ENCODE measurements around the gene MPO. TPM values are rescaled to one million over a fixed set of nuclear protein-coding genes. Genes with fewer than 3 reads are reported as not detected.

MPO gene
- total RNA-seq, 1 experiment from 2014 or later: not detected

DNA sequence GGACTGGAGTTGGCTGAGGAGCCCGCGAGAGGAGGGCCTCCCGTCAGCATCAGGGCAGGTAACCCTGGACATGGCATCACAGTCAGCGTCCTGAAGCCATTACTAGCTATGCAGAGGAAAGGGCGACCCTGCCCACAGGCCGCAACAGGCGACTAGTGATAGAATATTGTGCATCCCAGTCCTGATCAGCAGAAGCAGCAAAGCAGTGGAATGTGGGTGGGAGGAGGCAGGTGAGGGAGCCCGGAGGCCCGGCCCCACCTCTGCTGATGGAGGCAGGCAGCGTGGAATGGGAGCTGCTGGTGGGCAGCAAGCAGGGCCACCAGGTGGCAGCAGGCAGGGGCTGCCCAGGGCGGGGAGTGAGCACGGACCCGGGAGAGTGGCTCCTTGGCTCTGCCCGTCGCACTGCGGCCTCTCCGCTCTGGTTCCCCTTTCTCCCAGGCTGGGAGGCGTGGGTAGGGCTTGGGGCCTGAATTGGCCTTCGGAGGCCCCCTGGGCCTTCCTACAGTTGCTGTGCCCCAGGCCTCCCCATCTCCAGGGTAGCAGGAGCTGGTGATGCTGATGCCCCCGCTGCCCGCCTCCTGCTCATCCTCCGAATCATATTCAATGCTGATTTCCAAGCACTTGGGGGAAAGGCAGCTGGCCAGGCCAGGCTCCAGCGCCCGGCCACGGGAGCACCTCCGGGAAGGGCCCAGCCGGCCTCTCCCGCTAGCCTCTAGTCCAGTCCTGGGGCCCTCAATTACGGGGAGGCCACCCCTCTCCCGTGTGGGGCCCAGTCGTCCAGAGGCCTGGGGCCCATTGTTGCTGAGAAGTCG lies 27.6 kb upstream of the MPO start:
- TF ChIP-seq SMAD4 (CRISPR knock-in tag; IDR thresholded peaks at IDR 0.05): no peak
- no peak for TF ChIP-seq GABPB1 (CRISPR knock-in tag; IDR thresholded peaks at IDR 0.05)
- TF ChIP-seq FOXK1 (CRISPR knock-in tag; IDR thresholded peaks at IDR 0.05): no peak
- TF ChIP-seq, protein P1, sequence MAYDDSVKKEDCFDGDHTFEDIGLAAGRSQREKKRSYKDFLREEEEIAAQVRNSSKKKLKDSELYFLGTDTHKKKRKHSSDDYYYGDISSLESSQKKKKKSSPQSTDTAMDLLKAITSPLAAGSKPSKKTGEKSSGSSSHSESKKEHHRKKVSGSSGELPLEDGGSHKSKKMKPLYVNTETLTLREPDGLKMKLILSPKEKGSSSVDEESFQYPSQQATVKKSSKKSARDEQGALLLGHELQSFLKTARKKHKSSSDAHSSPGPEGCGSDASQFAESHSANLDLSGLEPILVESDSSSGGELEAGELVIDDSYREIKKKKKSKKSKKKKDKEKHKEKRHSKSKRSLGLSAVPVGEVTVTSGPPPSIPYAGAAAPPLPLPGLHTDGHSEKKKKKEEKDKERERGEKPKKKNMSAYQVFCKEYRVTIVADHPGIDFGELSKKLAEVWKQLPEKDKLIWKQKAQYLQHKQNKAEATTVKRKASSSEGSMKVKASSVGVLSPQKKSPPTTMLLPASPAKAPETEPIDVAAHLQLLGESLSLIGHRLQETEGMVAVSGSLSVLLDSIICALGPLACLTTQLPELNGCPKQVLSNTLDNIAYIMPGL (CRISPR knock-in tag; IDR thresholded peaks at IDR 0.05): no peak
- TF ChIP-seq ATF1 (CRISPR knock-in tag; IDR thresholded peaks at IDR 0.05): no peak
- no peak for TF ChIP-seq MYBL2 (CRISPR knock-in tag; IDR thresholded peaks at IDR 0.05)
- Mint-ChIP-seq H3K36me3 (no peaks in the 10 kb centered on the region), H3K27ac (no peak overlapping the region), H3K4me3 (no peak overlapping the region), H3K4me1 (peaks cover 13% of the 10 kb centered on the region), H3K27me3 (ENCODE audit: low read depth) (no peaks in the 10 kb centered on the region; the same call in 1 of the 2 replicates), H3K9me3 (no peaks in the 10 kb centered on the region)
- CTCF ChIA-PET: interaction anchor here (0.6 to 7.1 kb wide), 31 partner anchors 9 to 521 kb away, joined by 3 to 97 read pairs (median 5); partner anchors contain the start of genes HSF5, MKS1, RNF43 and SUPT4H1
- POLR2A ChIA-PET: interaction anchor here (0.7 to 0.9 kb wide), 4 partner anchors 23 to 169 kb away, joined by 3 read pairs; partner anchors contain the start of gene RNF43
- peak; percentile 86 for ATAC-seq
- DNase-seq (ENCODE audit: low spot score): peak; percentile 75

DNA sequence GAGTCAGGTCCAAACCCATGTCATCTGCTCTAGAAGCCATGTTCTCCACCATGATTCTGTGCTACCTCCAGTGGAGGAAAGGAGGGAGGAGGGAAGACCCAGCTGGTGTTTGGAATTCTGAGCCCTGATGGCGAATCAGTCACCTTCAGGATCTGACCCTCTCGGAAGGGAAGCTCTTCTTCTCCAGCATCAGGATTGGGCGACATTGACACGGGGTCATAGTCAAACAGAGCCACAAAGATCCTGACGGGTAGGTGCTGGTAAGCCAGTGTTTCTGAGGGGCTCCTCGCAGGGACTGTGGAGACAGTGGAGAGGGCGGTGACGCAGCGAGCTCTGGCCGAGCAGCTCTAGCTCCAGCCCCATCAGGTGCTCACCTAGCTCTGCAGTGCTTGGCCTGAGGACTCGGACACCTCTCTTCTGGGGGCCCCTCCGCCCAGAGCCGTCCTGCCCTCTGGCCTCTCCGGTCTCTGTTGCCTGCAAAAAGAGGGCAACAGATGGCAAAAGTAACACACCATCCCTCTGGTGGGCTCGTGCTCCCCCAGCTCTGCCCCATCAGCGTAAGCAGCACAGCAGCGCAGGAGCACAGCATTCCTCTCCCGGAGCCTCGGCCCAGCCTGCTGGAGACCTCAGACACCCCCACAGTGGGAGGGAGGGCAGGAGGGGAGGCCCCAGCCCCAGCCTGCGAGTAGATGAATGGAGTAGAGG lies 26.9 kb upstream of the MPO start:
- POLR2A ChIA-PET: interaction anchor here (0.7 to 0.9 kb wide), 3 partner anchors 24 to 110 kb away, joined by 3 read pairs; partner anchors contain the start of gene RNF43
- H3K9me3 Mint-ChIP-seq: no peaks in the 10 kb centered on the region
- ATAC-seq: no peak
- H3K27me3 Mint-ChIP-seq (ENCODE audit: low read depth): no peaks in the 10 kb centered on the region; the same call in 1 of the 2 replicates
- H3K36me3 Mint-ChIP-seq: no peaks in the 10 kb centered on the region
- peaks cover 14% of the 10 kb centered on the region for H3K4me1 Mint-ChIP-seq
- DNase-seq (ENCODE audit: low spot score): no peak
- CTCF ChIA-PET: interaction anchor here (0.7 to 7.1 kb wide), 28 partner anchors 9 to 180 kb away, joined by 3 to 97 read pairs (median 6); partner anchors contain the start of genes HSF5, MKS1, RNF43 and SUPT4H1
- no peak overlapping the region for H3K27ac Mint-ChIP-seq
- TF ChIP-seq SMAD3 (CRISPR knock-in tag; IDR thresholded peaks at IDR 0.05; ENCODE audit: borderline replicate concordance) (0 out of 2 replicates have a peak, but pooled peaks have one; percentile 8), ZNF416 (CRISPR knock-in tag; IDR thresholded peaks at IDR 0.05) (no peak)
- H3K4me3 Mint-ChIP-seq: no peak overlapping the region

DNA sequence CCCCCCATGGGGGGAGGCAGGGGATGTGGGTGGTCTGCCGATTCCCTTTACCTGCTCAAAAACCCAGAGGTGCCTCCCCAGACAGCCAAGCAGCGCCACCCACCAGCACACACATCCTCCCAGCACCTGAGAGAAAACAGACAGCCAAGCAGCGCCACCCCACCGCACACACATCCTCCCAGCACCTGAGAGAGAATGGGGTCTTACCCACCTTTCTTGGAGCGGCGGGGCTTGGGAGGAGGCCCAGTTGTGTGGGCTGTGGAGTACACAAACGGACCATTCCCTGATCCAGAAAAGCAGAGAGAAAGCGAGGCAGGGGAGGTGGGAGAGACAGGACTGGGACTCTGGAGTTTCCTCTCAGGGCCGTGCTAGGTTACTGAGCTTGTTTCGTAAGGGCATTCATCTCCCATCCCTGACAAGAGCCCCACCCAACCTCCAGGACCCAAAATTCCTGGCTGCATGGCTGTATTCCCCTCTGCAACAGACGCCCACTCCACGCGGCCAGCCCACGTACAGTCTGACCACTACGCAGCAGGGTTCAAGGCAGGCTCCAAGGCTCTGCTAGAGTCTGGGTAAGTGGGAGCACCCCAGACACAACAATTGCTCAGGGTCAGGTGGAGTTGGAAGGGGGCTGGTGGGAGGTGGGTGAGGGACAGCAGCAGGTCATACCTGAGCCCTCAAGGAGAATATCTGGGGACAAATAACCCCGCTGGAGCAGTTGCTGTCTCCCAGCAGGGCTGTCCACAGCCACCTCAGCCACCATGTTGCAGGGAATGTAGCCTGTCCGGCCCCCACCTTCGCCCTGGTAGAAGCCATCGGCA lies 25.6 kb upstream of the MPO start:
- Mint-ChIP-seq H3K27me3 (ENCODE audit: low read depth) (no peaks in the 10 kb centered on the region; the same call in 1 of the 2 replicates), H3K36me3 (no peaks in the 10 kb centered on the region), H3K4me3 (no peak overlapping the region), H3K9me3 (no peaks in the 10 kb centered on the region), H3K27ac (no peak overlapping the region), H3K4me1 (peaks cover 11% of the 10 kb centered on the region)
- CTCF ChIA-PET: interaction anchor here (0.9 to 7.1 kb wide), 4 partner anchors 11 to 133 kb away, joined by 3 to 97 read pairs (median 16); partner anchors contain the start of gene RNF43
- DNase-seq (ENCODE audit: low spot score): no peak
- POLR2A ChIA-PET: no interaction called here
- no peak for ATAC-seq
- TF ChIP-seq, protein P2, sequence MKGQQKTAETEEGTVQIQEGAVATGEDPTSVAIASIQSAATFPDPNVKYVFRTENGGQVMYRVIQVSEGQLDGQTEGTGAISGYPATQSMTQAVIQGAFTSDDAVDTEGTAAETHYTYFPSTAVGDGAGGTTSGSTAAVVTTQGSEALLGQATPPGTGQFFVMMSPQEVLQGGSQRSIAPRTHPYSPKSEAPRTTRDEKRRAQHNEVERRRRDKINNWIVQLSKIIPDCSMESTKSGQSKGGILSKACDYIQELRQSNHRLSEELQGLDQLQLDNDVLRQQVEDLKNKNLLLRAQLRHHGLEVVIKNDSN (CRISPR knock-in tag; IDR thresholded peaks at IDR 0.05): no peak
- no peak for TF ChIP-seq FOXP1 (CRISPR knock-in tag; IDR thresholded peaks at IDR 0.05; ENCODE audit: borderline replicate concordance)
- TF ChIP-seq, protein P3, sequence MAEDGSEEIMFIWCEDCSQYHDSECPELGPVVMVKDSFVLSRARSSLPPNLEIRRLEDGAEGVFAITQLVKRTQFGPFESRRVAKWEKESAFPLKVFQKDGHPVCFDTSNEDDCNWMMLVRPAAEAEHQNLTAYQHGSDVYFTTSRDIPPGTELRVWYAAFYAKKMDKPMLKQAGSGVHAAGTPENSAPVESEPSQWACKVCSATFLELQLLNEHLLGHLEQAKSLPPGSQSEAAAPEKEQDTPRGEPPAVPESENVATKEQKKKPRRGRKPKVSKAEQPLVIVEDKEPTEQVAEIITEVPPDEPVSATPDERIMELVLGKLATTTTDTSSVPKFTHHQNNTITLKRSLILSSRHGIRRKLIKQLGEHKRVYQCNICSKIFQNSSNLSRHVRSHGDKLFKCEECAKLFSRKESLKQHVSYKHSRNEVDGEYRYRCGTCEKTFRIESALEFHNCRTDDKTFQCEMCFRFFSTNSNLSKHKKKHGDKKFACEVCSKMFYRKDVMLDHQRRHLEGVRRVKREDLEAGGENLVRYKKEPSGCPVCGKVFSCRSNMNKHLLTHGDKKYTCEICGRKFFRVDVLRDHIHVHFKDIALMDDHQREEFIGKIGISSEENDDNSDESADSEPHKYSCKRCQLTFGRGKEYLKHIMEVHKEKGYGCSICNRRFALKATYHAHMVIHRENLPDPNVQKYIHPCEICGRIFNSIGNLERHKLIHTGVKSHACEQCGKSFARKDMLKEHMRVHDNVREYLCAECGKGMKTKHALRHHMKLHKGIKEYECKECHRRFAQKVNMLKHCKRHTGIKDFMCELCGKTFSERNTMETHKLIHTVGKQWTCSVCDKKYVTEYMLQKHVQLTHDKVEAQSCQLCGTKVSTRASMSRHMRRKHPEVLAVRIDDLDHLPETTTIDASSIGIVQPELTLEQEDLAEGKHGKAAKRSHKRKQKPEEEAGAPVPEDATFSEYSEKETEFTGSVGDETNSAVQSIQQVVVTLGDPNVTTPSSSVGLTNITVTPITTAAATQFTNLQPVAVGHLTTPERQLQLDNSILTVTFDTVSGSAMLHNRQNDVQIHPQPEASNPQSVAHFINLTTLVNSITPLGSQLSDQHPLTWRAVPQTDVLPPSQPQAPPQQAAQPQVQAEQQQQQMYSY (CRISPR knock-in tag; IDR thresholded peaks at IDR 0.05): no peak
- TF ChIP-seq TCF7 (CRISPR knock-in tag; IDR thresholded peaks at IDR 0.05; ENCODE audit: low read depth): no peak
- TF ChIP-seq, protein P4, sequence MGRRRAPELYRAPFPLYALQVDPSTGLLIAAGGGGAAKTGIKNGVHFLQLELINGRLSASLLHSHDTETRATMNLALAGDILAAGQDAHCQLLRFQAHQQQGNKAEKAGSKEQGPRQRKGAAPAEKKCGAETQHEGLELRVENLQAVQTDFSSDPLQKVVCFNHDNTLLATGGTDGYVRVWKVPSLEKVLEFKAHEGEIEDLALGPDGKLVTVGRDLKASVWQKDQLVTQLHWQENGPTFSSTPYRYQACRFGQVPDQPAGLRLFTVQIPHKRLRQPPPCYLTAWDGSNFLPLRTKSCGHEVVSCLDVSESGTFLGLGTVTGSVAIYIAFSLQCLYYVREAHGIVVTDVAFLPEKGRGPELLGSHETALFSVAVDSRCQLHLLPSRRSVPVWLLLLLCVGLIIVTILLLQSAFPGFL (CRISPR knock-in tag; IDR thresholded peaks at IDR 0.05; ENCODE audit: borderline replicate concordance): no peak
- TF ChIP-seq MXD4 (CRISPR knock-in tag; IDR thresholded peaks at IDR 0.05; ENCODE audit: borderline replicate concordance): no peak
